Cerebellar cortex (tissue), 1 donor: ENCODE measurements around the gene TTC23L.
A peak's percentile ranks its signal among the peaks of the same experiment; 100 is the strongest.
"Not testable (repeated sequence)": the region's sequence is repeated elsewhere in the genome, so short reads cannot be mapped to it uniquely, and the experiment has no call there.

Experiments used
- DNase-seq: peaks from one replicate; pipeline ENCODE4 v3.0.0-alpha.2; 2015; ENCODE audit warnings: low spot score

Gene TTC23L, protein sequence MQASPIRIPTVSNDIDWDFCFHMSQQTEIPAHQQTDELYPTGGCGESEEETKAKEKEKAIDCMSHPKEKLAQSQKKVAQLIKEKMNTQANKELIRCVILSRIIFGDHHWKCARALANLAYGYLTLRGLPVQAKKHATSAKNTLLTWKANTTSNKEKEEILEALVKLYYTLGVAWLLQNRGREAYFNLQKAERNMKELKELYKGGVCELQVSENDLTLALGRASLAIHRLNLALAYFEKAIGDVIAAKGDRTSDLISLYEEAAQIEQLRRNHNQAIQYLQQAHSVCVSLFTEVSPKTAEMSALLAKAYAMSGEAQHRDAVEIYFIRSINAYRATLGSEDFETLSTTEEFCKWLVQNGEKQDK

GRCh38 chr5:34838785-34839714 lies at the start of gene TTC23L:
Gene TTC23L, plus strand, starts transcription at chr5:34839164. Its CDS starts 1,508 bp downstream, at chr5:34840672.
- DNase-seq = peak; percentile 90

- DNase-seq = no peak
Observed at GRCh38 chr5:34789639-34790038, 49.3 kb upstream of the TTC23L start.

DNA sequence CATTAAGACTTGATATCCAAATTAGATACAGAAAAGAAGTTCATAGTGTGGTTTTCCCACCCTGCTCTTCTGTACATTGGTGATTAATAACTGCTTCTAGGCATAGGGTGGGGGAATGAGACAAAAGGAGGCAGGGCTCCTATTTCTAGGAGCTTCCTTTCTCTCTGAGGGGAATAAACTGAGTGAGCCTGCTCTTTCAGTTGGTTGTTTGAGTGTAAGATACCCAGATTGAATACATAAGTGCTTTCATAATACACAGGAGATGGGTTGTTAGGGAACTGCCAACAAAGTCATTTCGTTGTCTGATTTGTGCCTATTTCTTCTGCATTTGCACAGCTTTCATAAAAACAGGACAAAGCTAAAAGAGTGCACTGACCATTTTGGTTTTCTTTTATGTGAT lies 48.9 kb upstream of the TTC23L start:
- DNase-seq = no peak

DNA sequence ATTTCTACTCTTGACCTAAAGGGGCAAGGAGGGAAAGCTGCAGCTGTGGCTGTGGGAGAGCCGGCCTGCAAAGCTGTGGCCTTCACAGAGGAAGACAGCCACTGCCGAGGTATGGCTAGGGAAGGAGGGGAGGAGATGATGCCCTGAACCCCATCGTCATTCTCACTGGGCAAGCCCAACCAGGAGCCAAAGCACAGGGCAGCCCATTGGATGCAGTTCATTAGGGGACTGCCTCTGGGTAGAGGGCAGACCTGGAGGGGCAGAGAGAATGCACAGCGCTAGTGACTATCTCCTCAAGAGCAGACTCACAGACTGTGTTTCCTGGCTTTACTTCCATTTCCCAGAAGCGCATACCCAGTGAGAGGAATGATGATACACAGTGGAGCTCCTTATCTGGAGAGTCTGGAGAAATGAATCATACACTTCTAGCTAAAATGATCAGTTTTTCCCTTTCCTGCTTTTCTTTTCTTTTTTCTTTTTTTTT lies 47.2 kb upstream of the TTC23L start:
- DNase-seq = no peak

GRCh38 chr5:34802834-34803563 lies 36.0 kb upstream of the TTC23L start:
- DNase-seq = no peak

- no peak for DNase-seq
Observed at GRCh38 chr5:34803974-34804732, 34.8 kb upstream of the TTC23L start.

GRCh38 chr5:34804913-34805312 lies 34.1 kb upstream of the TTC23L start:
- DNase-seq = no peak

DNA sequence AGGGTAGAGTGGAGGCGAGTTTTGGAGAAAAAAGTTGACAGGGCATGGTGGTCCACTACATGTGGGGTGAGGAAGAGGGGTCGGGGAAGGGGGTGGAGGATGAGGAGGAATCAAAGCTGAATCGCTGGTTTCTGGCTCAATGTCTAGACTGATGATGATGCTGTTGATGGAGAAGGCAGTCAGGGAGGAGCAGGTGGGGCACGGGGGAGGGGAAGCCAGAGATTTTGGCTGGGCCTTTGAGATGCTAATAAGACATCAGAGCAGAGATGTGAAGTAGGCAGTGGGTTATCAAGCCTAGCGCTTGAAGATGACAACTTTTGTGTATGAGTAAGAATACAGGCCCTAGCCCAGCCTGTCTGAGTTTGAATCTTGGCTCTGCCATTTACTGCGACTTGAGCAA lies 32.4 kb upstream of the TTC23L start:
- no peak for DNase-seq

GRCh38 chr5:34811706-34812105 lies 27.3 kb upstream of the TTC23L start:
- DNase-seq = no peak

- DNase-seq = no peak
Observed at GRCh38 chr5:34813509-34813908, 25.5 kb upstream of the TTC23L start.

GRCh38 chr5:34817558-34818351 lies 21.2 kb upstream of the TTC23L start:
- DNase-seq = no peak

DNA sequence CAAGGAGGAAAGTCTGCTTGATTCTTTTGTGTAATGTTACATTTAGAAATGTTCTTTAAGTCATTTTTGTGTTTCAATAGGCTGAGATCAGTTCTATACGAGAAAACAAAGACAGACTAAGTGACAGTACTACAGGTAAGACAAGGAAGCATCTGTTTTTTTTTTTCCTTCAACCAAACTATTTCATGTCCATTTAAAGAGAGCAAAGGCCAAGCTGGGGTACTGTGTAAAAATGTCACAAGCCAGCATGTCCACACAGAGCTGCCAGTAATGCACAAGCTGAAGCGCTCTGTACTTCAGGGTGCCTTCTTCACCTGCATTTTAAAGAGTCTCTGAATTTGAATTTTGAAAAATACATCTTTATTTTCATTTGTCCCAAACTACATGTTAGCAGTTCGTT lies 20.2 kb upstream of the TTC23L start:
- DNase-seq = no peak

GRCh38 chr5:34820593-34820992 lies 18.4 kb upstream of the TTC23L start:
- DNase-seq = no peak

- DNase-seq = no peak
Observed at GRCh38 chr5:34822956-34823715, 15.8 kb upstream of the TTC23L start.

DNA sequence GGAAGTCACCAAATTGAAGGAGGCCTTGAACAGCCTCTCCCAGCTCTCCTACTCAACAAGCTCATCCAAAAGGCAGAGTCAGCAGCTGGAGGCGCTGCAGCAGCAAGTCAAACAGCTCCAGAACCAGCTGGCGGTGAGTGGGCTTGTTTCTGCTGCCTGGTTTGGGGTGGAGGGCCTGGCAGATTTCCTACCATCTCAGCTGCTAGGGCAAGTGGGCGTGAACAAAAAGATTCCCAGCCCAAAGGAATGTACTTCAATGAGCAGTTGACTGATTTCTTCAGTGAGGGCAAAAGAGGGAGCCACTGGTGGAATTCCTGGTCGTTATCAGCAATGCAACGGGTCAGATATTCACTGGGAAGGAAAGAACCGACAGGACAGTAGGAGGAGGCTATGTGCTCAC lies 12.6 kb upstream of the TTC23L start:
- DNase-seq = no peak

DNA sequence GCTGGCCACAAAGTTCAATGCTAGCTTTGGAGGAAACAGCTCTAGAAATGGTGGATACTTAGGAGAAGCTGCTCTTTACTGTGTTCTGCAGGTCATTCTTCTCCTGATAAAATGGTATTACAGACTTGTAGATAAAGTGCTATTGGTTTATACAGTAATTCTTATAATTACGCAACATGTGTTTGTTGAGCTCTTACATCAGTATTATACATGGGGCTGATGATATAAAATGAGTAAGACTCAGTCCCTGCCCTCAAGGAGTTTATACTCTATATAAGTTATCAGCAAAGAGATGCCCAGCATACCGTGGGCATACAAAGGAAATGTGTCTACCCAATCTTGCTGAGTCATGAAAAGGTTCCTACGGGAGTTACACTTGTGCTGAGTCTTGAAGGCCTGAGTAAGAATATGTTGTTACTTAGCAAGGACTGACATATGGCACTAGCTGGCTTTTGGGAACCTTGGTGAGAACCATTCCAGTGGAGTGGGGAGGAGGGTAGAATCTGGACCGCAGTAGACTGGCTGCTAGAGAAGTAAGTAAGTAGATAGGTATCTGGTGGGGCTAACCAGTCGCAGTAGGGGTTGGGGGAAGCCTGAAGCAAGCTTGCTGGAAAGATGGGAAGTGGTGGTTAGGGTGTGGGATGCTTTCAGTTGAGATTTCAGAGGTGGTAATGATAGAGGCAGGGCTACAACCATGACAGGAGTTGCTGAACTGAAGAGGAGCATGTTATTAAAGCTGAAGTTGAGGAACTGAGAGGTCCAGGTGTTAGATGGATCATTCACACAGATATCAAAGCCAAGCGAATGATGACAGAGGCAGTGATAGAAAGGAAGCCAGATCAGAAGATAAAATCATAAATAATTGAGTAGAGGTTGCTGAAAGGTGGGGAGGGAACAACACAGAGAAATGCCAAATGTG lies 11.1 kb upstream of the TTC23L start:
- no peak for DNase-seq

DNA sequence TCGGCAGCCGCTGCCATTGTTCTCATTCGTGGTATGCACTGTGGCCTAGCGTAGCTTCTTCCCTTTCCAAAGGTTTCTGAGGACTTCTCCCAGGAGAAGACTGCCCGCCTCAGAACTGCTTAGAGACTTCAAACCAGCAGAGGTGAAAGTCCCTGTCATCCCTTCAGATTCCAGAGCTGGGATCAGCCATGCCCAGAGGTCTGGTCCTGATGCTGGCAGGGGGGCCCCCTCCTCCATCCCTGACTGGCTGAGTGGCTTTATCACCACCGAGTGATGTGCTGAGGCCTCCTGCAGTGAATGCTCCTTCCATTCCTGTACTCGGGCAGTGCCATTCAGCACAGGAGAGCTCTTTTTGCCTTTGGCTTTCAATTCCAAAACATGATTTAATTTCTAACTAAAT lies 8.1 kb upstream of the TTC23L start:
- not testable (repeated sequence) for DNase-seq

DNA sequence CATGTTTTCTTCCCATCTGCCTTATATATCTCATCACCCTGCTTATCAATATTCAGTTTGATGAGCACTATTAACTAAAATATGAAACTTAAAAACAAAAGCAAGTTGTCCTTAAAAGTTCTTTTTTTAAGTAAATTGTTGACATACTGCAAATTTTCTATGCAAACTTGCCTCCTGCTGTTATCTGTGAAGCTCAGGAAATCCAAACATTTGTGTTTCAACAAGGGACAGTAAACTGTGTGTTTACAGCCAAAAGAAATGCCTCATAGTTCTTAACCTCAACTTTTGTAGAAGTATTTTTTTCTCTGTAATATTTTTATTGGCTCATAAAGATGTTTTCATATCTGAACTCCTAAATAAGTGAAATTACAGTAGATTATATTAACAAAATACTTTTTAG lies 7.7 kb upstream of the TTC23L start:
- DNase-seq = no peak

DNA sequence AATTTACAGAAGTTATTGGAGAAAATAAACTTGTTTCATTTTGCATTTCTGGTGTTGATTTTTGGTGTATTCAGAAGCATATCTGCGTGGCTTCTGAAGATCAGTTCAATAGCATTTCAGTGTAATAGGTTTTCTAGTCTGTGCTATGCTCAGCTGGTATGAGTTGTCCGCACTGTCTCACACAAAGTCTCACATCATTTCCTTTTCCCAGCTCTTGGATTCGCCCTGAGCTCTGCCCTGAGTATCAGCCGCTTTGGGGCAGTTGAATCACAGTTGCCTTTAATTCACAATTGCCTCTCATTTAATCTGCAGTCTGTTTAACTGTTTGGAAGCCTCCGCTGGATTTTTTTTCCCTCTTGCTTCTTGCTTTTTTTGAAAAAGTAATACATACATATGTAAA lies 6.4 kb upstream of the TTC23L start:
- no peak for DNase-seq
